Measurements from ENCODE around the gene GPR61. TPM values are rescaled to one million over a fixed set of nuclear protein-coding genes. Genes with fewer than 3 reads are reported as not detected.

The GPR61 gene
- total and polyA plus RNA-seq, 11 donors, result 0.08 to 0.72 (median 0.16) TPM; not detected in 4

GRCh38 chr1:109541102-109541501 lies 1.4 kb downstream of the GPR61 start:
- 69 to 85% (median 76%) methylated on average over 3 of the region's 3 CpGs for WGBS, 4 donors

GRCh38 chr1:109542657-109543056 lies 3.0 kb downstream of the GPR61 start:
- Histone ChIP-seq H3K27ac (no peak overlapping the region), H3K4me1 (peaks cover 0 to 18% (median 12%) of the 10 kb centered on the region in 12 donors), H3K27me3 (no peaks in the 10 kb centered on the region), H3K9me3 (no peaks in the 10 kb centered on the region), H3K36me3 (no peaks in the 10 kb centered on the region), H3K4me3 (no peak overlapping the region)
- no peak for DNase-seq
- no peak for ATAC-seq
- 76 to 91% (median 88%) methylated on average over 8 to 10 of the region's 10 CpGs for WGBS, 4 donors
- TF ChIP-seq POLR2A (IDR thresholded peaks at IDR 0.05), result no peak
- TF ChIP-seq, protein P1, sequence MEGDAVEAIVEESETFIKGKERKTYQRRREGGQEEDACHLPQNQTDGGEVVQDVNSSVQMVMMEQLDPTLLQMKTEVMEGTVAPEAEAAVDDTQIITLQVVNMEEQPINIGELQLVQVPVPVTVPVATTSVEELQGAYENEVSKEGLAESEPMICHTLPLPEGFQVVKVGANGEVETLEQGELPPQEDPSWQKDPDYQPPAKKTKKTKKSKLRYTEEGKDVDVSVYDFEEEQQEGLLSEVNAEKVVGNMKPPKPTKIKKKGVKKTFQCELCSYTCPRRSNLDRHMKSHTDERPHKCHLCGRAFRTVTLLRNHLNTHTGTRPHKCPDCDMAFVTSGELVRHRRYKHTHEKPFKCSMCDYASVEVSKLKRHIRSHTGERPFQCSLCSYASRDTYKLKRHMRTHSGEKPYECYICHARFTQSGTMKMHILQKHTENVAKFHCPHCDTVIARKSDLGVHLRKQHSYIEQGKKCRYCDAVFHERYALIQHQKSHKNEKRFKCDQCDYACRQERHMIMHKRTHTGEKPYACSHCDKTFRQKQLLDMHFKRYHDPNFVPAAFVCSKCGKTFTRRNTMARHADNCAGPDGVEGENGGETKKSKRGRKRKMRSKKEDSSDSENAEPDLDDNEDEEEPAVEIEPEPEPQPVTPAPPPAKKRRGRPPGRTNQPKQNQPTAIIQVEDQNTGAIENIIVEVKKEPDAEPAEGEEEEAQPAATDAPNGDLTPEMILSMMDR (IDR thresholded peaks at IDR 0.05), result no peak
- intact Hi-C loops (cut with DNase I), result loop anchor here in 4 of 10 donors (10.0 kb wide), 1 partner anchor 442 kb away; the partner anchor contains the start of gene AHCYL1 (in 4 of the 4)

More at GRCh38 chr1:109541102-109541501, 1.4 kb downstream of the GPR61 start:
- Histone ChIP-seq H3K27ac (no peak overlapping the region), H3K9me3 (no peaks in the 10 kb centered on the region), H3K4me1 (peaks cover 0 to 15% (median 1%) of the 10 kb centered on the region in 12 donors), H3K27me3 (no peaks in the 10 kb centered on the region), H3K4me3 (no peak overlapping the region), H3K36me3 (no peaks in the 10 kb centered on the region)
- DNase-seq (no peak), ATAC-seq (no peak)
- intact Hi-C loops (cut with DNase I), result loop anchor here in 4 of 10 donors (10.0 kb wide), 1 partner anchor 444 kb away; the partner anchor contains the start of gene AHCYL1 (in 4 of the 4)
- TF ChIP-seq, protein P1 (IDR thresholded peaks at IDR 0.05), result no peak
- no peak for TF ChIP-seq POLR2A (IDR thresholded peaks at IDR 0.05)

DNA sequence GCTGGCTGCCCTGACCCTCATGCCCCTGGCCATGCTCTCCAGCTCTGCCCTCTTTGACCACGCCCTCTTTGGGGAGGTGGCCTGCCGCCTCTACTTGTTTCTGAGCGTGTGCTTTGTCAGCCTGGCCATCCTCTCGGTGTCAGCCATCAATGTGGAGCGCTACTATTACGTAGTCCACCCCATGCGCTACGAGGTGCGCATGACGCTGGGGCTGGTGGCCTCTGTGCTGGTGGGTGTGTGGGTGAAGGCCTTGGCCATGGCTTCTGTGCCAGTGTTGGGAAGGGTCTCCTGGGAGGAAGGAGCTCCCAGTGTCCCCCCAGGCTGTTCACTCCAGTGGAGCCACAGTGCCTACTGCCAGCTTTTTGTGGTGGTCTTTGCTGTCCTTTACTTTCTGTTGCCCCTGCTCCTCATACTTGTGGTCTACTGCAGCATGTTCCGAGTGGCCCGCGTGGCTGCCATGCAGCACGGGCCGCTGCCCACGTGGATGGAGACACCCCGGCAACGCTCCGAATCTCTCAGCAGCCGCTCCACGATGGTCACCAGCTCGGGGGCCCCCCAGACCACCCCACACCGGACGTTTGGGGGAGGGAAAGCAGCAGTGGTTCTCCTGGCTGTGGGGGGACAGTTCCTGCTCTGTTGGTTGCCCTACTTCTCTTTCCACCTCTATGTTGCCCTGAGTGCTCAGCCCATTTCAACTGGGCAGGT lies 3.8 kb downstream of the GPR61 start:
- H3K9me3 ChIP-seq, result no peaks in the 10 kb centered on the region
- no peak for DNase-seq
- TF ChIP-seq POLR2A (IDR thresholded peaks at IDR 0.05), result no peak
- TF ChIP-seq, protein P1 (IDR thresholded peaks at IDR 0.05), result no peak
- ATAC-seq, result no peak
- no peak overlapping the region for H3K4me3 ChIP-seq
- WGBS, 4 donors, result 84 to 90% (median 88%) methylated on average over 21 to 24 of the region's 24 CpGs
- H3K27ac ChIP-seq, result no peak overlapping the region
- peaks cover 0 to 20% (median 12%) of the 10 kb centered on the region in 12 donors for H3K4me1 ChIP-seq
- no peaks in the 10 kb centered on the region for H3K27me3 ChIP-seq
- no peaks in the 10 kb centered on the region for H3K36me3 ChIP-seq
- intact Hi-C loops (cut with DNase I), result loop anchor here in 4 of 10 donors (10.0 kb wide), 1 partner anchor 441 kb away; the partner anchor contains the start of gene AHCYL1 (in 4 of the 4)

DNA sequence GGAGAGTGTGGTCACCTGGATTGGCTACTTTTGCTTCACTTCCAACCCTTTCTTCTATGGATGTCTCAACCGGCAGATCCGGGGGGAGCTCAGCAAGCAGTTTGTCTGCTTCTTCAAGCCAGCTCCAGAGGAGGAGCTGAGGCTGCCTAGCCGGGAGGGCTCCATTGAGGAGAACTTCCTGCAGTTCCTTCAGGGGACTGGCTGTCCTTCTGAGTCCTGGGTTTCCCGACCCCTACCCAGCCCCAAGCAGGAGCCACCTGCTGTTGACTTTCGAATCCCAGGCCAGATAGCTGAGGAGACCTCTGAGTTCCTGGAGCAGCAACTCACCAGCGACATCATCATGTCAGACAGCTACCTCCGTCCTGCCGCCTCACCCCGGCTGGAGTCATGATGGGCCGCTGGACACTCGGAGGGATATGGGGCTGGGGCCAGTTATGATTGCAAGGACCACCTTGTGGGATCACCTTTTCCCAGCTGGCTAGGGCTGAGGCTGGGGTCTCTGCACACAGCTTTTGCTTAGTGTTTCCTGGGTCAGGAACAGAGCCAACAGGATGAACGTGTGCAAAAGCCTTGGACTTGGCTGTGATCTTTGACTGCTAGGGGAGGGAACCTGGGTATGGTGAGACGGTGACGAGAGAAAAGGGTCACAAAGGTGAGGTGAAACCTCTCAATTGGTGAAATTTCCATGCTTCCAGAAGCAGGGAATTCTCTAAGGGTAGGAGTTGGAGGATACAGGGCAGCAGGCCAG lies 4.5 kb downstream of the GPR61 start:
- Histone ChIP-seq H3K9me3 (no peaks in the 10 kb centered on the region), H3K4me3 (no peak overlapping the region), H3K27ac (no peak overlapping the region), H3K27me3 (no peaks in the 10 kb centered on the region), H3K36me3 (no peaks in the 10 kb centered on the region), H3K4me1 (peaks cover 0 to 20% (median 12%) of the 10 kb centered on the region in 12 donors)
- TF ChIP-seq POLR2A (IDR thresholded peaks at IDR 0.05), result no peak
- TF ChIP-seq, protein P1 (IDR thresholded peaks at IDR 0.05), result no peak
- intact Hi-C loops (cut with DNase I), result loop anchor here in 5 of 10 donors (2.0 to 10.0 kb wide), 3 partner anchors 85 to 441 kb away; partner anchors contain the start of gene AHCYL1 (in 4 of the 5)
- ATAC-seq, result no peak
- DNase-seq, result no peak
- 63 to 66% (median 65%) methylated on average over 14 of the region's 14 CpGs for WGBS, 4 donors

All from heart left ventricle (tissue), 16 donors.